Suprapubic skin (tissue), 3 donors: Measurements from ENCODE around the gene MTARC1.

Experiments used
- POLR2AphosphoS5 ChIP-seq, 3 donors: sonication (generic); formaldehyde crosslinking; IDR thresholded peaks; one replicate each; pipeline ENCODE4 v1.6.1; 2017; ENCODE audit warnings: antibody characterized with exemption in 3 of 3
- TF ChIP-seq, protein P1 (sequence below), 2 donors: fragments of 200-600 bp in 1 of 2; fragments of 450-650 bp in 1 of 2; sonication (generic) in 1 of 2; IDR thresholded peaks; one replicate each; pipeline ENCODE4 v1.5.1; 2016 to 2019; ENCODE audit warnings: antibody characterized with exemption in 2 of 2, mild to moderate bottlenecking in 1 of 2, moderate library complexity in 1 of 2

DNA sequence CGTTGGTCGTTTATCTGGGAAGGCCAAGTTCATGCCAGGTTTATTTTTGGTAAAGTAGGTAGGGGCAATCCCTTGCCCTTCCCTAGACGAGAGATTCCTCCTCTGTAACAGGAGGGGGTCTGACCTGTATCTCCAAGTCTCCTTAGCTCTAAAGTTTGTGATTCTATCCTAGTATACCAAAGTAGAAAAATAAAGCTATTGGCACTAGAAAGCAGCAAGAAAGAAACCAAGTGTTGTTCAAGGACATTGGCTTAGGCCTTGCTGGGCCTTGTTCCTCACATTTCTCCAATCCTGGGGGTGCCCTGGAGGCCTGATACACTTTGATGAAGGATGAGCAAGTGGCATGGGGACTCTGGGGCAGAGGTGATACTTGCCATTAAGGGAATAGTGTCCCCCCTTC, 37.8 kb upstream of the MTARC1 start:
- TF ChIP-seq POLR2AphosphoS5 (IDR thresholded peaks at IDR 0.05) = no peak
- TF ChIP-seq, protein P1, sequence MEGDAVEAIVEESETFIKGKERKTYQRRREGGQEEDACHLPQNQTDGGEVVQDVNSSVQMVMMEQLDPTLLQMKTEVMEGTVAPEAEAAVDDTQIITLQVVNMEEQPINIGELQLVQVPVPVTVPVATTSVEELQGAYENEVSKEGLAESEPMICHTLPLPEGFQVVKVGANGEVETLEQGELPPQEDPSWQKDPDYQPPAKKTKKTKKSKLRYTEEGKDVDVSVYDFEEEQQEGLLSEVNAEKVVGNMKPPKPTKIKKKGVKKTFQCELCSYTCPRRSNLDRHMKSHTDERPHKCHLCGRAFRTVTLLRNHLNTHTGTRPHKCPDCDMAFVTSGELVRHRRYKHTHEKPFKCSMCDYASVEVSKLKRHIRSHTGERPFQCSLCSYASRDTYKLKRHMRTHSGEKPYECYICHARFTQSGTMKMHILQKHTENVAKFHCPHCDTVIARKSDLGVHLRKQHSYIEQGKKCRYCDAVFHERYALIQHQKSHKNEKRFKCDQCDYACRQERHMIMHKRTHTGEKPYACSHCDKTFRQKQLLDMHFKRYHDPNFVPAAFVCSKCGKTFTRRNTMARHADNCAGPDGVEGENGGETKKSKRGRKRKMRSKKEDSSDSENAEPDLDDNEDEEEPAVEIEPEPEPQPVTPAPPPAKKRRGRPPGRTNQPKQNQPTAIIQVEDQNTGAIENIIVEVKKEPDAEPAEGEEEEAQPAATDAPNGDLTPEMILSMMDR (IDR thresholded peaks at IDR 0.05) = no peak
